Testis (tissue), 2 donors: ENCODE results near the gene VWA3B.

ENCODE experiments used
- POLR2A ChIP-seq: fragments of 450-650 bp; IDR thresholded peaks from one replicate; pipeline ENCODE4 v1.6.1; 2017; ENCODE audit warnings: antibody characterized with exemption, mild to moderate bottlenecking, moderate library complexity
- TF ChIP-seq, protein P1 (sequence below), 3 experiments: fragments of 450-650 bp in 2 of 3; fragments of 200-600 bp in 1 of 3; sonication (generic) in 1 of 3; IDR thresholded peaks; one replicate each; pipeline ENCODE4 v1.5.1; 2016 to 2019; ENCODE audit warnings: antibody characterized with exemption in 3 of 3, mild to moderate bottlenecking in 2 of 3, moderate library complexity in 1 of 3

DNA sequence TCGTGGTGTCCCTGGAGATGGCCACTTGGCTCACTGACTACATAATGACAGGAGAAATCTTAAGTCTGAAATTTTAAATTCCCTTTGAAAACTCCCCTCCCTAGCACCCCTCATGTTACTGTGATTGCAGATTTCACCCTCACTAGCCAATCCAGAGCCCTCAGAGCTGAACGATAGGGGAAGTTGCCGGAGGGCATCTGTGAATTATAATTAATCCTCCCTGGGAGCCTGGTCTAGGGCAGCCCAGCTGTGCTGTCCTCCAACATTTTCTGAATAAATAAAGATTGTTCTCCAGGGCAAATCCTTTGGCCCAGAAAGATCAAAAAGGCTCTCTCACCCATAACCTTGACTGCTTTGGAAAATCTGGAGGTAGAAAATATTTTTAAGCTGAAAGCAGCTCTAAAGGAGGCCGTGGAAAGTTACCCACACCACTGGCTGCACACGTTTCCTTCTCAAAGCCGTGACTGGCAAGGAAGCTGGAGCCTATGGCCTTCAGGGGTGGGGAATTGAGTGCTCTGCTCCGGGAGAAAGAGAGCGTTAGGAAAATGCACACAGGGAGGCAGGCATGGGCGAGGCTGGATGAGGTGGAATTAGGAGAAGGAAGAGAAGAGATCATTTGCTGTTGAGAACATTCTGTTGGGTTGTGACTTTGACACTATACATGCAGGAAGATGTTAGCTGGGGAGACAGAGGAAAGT is 190.3 kb downstream of the VWA3B start:
- TF ChIP-seq, protein P1, sequence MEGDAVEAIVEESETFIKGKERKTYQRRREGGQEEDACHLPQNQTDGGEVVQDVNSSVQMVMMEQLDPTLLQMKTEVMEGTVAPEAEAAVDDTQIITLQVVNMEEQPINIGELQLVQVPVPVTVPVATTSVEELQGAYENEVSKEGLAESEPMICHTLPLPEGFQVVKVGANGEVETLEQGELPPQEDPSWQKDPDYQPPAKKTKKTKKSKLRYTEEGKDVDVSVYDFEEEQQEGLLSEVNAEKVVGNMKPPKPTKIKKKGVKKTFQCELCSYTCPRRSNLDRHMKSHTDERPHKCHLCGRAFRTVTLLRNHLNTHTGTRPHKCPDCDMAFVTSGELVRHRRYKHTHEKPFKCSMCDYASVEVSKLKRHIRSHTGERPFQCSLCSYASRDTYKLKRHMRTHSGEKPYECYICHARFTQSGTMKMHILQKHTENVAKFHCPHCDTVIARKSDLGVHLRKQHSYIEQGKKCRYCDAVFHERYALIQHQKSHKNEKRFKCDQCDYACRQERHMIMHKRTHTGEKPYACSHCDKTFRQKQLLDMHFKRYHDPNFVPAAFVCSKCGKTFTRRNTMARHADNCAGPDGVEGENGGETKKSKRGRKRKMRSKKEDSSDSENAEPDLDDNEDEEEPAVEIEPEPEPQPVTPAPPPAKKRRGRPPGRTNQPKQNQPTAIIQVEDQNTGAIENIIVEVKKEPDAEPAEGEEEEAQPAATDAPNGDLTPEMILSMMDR (IDR thresholded peaks at IDR 0.05): no peak
- no peak for TF ChIP-seq POLR2A
